Measurements from ENCODE around the gene DMBT1. TPM values are rescaled to one million over a fixed set of nuclear protein-coding genes. Genes with fewer than 3 reads are reported as not detected.

Gene DMBT1
- total RNA-seq, 1 donor from 2014 or later = 0.44 TPM

GRCh38 chr10:122516734-122517133 is 43.8 kb upstream of the DMBT1 start:
- intact Hi-C loops (cut with micrococcal nuclease) = no loop called here
- Histone ChIP-seq H3K9me3 (replicated peaks) (no peaks in the 10 kb centered on the region), H3K4me1 (peaks cover 16% of the 10 kb centered on the region), H3K4me3 (no peak overlapping the region), H3K27me3 (ENCODE audit: low read depth) (no peaks in the 10 kb centered on the region), H3K36me3 (peaks cover 26% of the 10 kb centered on the region), H3K27ac (replicated peaks) (peak overlapping the region; percentile 79)
- TF ChIP-seq CTCF (IDR thresholded peaks at IDR 0.05; ENCODE audit: borderline replicate concordance) = no peak
- no peak for DNase-seq

- H3K9me3 ChIP-seq (replicated peaks) = no peaks in the 10 kb centered on the region
- intact Hi-C loops (cut with micrococcal nuclease) = no loop called here
- H3K27me3 ChIP-seq (ENCODE audit: low read depth) = no peaks in the 10 kb centered on the region
- H3K27ac ChIP-seq (replicated peaks) = no peak overlapping the region
- no peak for TF ChIP-seq CTCF (IDR thresholded peaks at IDR 0.05; ENCODE audit: borderline replicate concordance)
- DNase-seq = no peak
- peaks cover 14% of the 10 kb centered on the region for H3K36me3 ChIP-seq
- peaks cover 14% of the 10 kb centered on the region for H3K4me1 ChIP-seq
- H3K4me3 ChIP-seq = no peak overlapping the region
Measured at GRCh38 chr10:122519144-122519543, 41.4 kb upstream of the DMBT1 start.

GRCh38 chr10:122519873-122520272 is 40.7 kb upstream of the DMBT1 start:
- Histone ChIP-seq H3K4me1 (peaks cover 9% of the 10 kb centered on the region), H3K27ac (replicated peaks) (no peak overlapping the region), H3K27me3 (ENCODE audit: low read depth) (no peaks in the 10 kb centered on the region), H3K9me3 (replicated peaks) (no peaks in the 10 kb centered on the region), H3K4me3 (no peak overlapping the region), H3K36me3 (peaks cover 8% of the 10 kb centered on the region)
- DNase-seq = no peak
- intact Hi-C loops (cut with micrococcal nuclease) = no loop called here
- TF ChIP-seq CTCF (IDR thresholded peaks at IDR 0.05; ENCODE audit: borderline replicate concordance) = no peak

- intact Hi-C loops (cut with micrococcal nuclease) = no loop called here
- Histone ChIP-seq H3K4me1 (peaks cover 7% of the 10 kb centered on the region), H3K4me3 (no peak overlapping the region), H3K36me3 (peaks cover 2% of the 10 kb centered on the region), H3K27me3 (ENCODE audit: low read depth) (no peaks in the 10 kb centered on the region), H3K27ac (replicated peaks) (no peak overlapping the region), H3K9me3 (replicated peaks) (no peaks in the 10 kb centered on the region)
- TF ChIP-seq CTCF (IDR thresholded peaks at IDR 0.05; ENCODE audit: borderline replicate concordance) = no peak
- DNase-seq = no peak
Measured at GRCh38 chr10:122521011-122521410, 39.5 kb upstream of the DMBT1 start.

GRCh38 chr10:122524811-122525210 is 35.7 kb upstream of the DMBT1 start:
- no peak for DNase-seq
- H3K27ac ChIP-seq (replicated peaks) = no peak overlapping the region
- no peak for TF ChIP-seq CTCF (IDR thresholded peaks at IDR 0.05; ENCODE audit: borderline replicate concordance)
- H3K4me1 ChIP-seq = peaks cover 13% of the 10 kb centered on the region
- no peak overlapping the region for H3K4me3 ChIP-seq
- intact Hi-C loops (cut with micrococcal nuclease) = no loop called here
- no peaks in the 10 kb centered on the region for H3K36me3 ChIP-seq
- no peaks in the 10 kb centered on the region for H3K9me3 ChIP-seq (replicated peaks)
- no peaks in the 10 kb centered on the region for H3K27me3 ChIP-seq (ENCODE audit: low read depth)

- Histone ChIP-seq H3K36me3 (no peaks in the 10 kb centered on the region), H3K4me3 (no peak overlapping the region), H3K27me3 (ENCODE audit: low read depth) (no peaks in the 10 kb centered on the region), H3K9me3 (replicated peaks) (no peaks in the 10 kb centered on the region), H3K4me1 (peaks cover 15% of the 10 kb centered on the region), H3K27ac (replicated peaks) (no peak overlapping the region)
- intact Hi-C loops (cut with micrococcal nuclease) = no loop called here
- no peak for DNase-seq
- peak; percentile 48 for TF ChIP-seq CTCF (IDR thresholded peaks at IDR 0.05; ENCODE audit: borderline replicate concordance)
Measured at GRCh38 chr10:122525788-122526187, 34.8 kb upstream of the DMBT1 start.

Data from left ventricle myocardium inferior (tissue), 1 donor.